Keratinocyte (primary cell): Measurements from ENCODE around the gene S1PR3. TPM values are rescaled to one million over a fixed set of nuclear protein-coding genes. Genes with fewer than 3 reads are reported as not detected.

Source experiments
- DNase-seq: peaks from one replicate; pipeline ENCODE4 v3.0.0-alpha.2; 2011; ENCODE audit warnings: low read depth, missing footprints, low spot score
- FAIRE-seq: peaks from 2 replicates; lab custom pipeline; 2011; peaks lifted over from hg19 to GRCh38; lab: Jason Lieb, UNC
- H2AFZ ChIP-seq: 2 replicates; pipeline ENCODE4 v1.6.0; 2012; ENCODE audit warnings: low read length, control low read depth, inconsistent platforms; ENCODE audit not compliant: control insufficient read depth
- H3K27ac ChIP-seq: 2 replicates; pipeline ENCODE4 v1.5.1; 2011; ENCODE audit warnings: low read length; ENCODE audit not compliant: control insufficient read depth, insufficient read depth
- H3K27me3 ChIP-seq: 3 replicates; pipeline ENCODE4 v1.6.0; 2011; ENCODE audit warnings: low read length; ENCODE audit not compliant: control insufficient read depth, insufficient read depth; ENCODE audit errors: extremely low read depth
- H3K36me3 ChIP-seq, 2 experiments: 2 replicates in 1 of 2; 3 replicates in 1 of 2; pipeline ENCODE4 v1.5.1; 2011; ENCODE audit warnings: low read length in 2 of 2, mild to moderate bottlenecking in 1 of 2; ENCODE audit not compliant: control insufficient read depth in 2 of 2, insufficient read depth in 2 of 2; ENCODE audit errors: extremely low read depth in 1 of 2
- H3K4me1 ChIP-seq: 3 replicates; pipeline ENCODE4 v1.5.1; 2011; ENCODE audit warnings: low read length; ENCODE audit not compliant: control insufficient read depth, insufficient read depth; ENCODE audit errors: extremely low read depth
- H3K4me2 ChIP-seq: 3 replicates; pipeline ENCODE4 v1.6.0; 2011; ENCODE audit warnings: low read depth, low read length; ENCODE audit not compliant: control insufficient read depth, insufficient read depth; ENCODE audit errors: extremely low read depth
- H3K4me3 ChIP-seq, 3 experiments: fragments of 200-600 bp in 1 of 3; sonication (generic) in 1 of 3; 2 replicates in 2 of 3; 3 replicates in 1 of 3; pipeline ENCODE4 v1.5.1; 2011 to 2016; ENCODE audit warnings: low read length in 3 of 3, mild to moderate bottlenecking in 3 of 3, control low read depth in 2 of 3, inconsistent platforms in 1 of 3, low read depth in 1 of 3, mixed read lengths in 1 of 3, mixed run types in 1 of 3, moderate library complexity in 1 of 3; ENCODE audit not compliant: control insufficient read depth in 2 of 3, insufficient read depth in 2 of 3; ENCODE audit errors: extremely low read depth in 1 of 3
- H3K79me2 ChIP-seq: 2 replicates; pipeline ENCODE4 v1.6.0; 2012; ENCODE audit warnings: low read length; ENCODE audit not compliant: control insufficient read depth, insufficient read depth
- H3K9ac ChIP-seq: 3 replicates; pipeline ENCODE4 v1.6.0; 2011; ENCODE audit warnings: low read length; ENCODE audit not compliant: control insufficient read depth, insufficient read depth; ENCODE audit errors: extremely low read depth
- H3K9me1 ChIP-seq: 3 replicates; pipeline ENCODE4 v1.6.0; 2011; ENCODE audit warnings: low read length; ENCODE audit not compliant: control insufficient read depth, insufficient read depth; ENCODE audit errors: extremely low read depth
- H3K9me3 ChIP-seq: 2 replicates; pipeline ENCODE4 v1.5.1; 2012; ENCODE audit warnings: low read depth, low read length; ENCODE audit not compliant: control insufficient read depth
- H4K20me1 ChIP-seq: 3 replicates; pipeline ENCODE4 v1.6.0; 2011; ENCODE audit warnings: low read length; ENCODE audit not compliant: control insufficient read depth, insufficient read depth; ENCODE audit errors: extremely low read depth
- EZH2 ChIP-seq: IDR thresholded peaks from one replicate; pipeline ENCODE4 v1.6.1; 2012; ENCODE audit warnings: inconsistent platforms, mild to moderate bottlenecking, low read length, moderate library complexity
- dilution Hi-C: fragments of 300-500 bp; cut with MboI; formaldehyde crosslinking; loops from one replicate; pipeline ENCODE4 v1.7.0; 2020; ENCODE audit warnings: low sequenced_read_pairs; ENCODE audit not compliant: extremely low pct_ligation_motif_present
- polyA plus RNA-seq, 5 experiments: library from polyadenylated mRNA; depleted of rRNA in 3 of 5; stranded (reverse) in 3 of 5; stranded (forward) in 1 of 5; unstranded in 1 of 5; fragments of >200 nt; gene quantifications; 1 replicate in 1 of 5; 2 replicates in 3 of 5; 3 replicates in 1 of 5; pipeline versions ENCODE4 v1.2.1 to v1.2.3, GENCODE V29; 2011 to 2012; ENCODE audit warnings: missing spikeins in 2 of 5, low read depth in 1 of 5, low replicate concordance in 1 of 5
- TF ChIP-seq, protein P1 (sequence below), 3 experiments: IDR thresholded peaks in 1 of 3; conservative IDR thresholded peaks in 1 of 3; optimal IDR thresholded peaks in 1 of 3; 2 replicates in 2 of 3; 3 replicates in 1 of 3; pipeline versions ENCODE3 to v1.5.1; 2011; ENCODE audit warnings: low read length in 3 of 3, mild to moderate bottlenecking in 3 of 3, moderate library complexity in 2 of 3, control low read depth in 1 of 3, inconsistent platforms in 1 of 3; ENCODE audit not compliant: insufficient read depth in 2 of 3; ENCODE audit errors: extremely low read depth in 1 of 3

The S1PR3 gene
- polyA plus RNA-seq, 1 donor (not counting 4 experiments of a cell fraction or from before 2014, with no cell fraction given): 4.1 TPM

DNA sequence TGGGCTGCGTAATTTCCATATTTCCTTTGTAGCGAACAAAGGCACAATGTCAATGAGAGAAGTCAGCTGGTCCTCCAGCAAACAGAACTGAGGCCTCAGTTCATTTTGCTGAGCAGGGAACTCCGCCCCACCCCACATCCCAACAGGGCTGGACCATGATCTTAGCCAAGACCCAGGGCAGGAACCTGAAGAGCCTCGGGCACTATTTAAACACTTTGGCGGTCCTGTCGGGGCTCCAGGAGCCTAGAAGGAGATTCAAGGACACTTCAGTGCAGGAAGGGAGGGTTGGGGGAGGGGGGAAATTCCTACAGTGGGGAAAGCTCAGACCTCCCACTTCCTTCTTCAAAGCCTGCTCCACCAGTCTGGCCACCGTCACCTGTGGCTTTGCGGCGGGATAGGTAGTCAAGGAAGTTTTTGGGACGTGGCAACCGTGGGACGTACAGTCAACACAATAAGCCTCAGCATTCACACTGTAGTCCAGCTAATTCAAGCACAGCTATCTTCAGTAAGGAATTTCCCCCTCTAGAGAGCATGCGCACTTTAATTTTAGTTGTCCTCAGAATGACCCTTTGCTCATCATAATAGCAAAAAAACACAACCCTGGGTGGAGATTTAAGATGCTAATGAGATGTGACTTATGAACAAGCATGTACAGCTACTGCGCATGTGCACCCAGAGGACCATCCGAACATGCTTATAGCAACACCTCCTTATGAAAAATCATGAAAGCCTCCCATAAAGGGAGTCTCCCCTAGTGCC, 30.9 kb downstream of the S1PR3 start:
- FAIRE-seq (no peak), DNase-seq (no peak)
- dilution Hi-C loops: no loop called here

DNA sequence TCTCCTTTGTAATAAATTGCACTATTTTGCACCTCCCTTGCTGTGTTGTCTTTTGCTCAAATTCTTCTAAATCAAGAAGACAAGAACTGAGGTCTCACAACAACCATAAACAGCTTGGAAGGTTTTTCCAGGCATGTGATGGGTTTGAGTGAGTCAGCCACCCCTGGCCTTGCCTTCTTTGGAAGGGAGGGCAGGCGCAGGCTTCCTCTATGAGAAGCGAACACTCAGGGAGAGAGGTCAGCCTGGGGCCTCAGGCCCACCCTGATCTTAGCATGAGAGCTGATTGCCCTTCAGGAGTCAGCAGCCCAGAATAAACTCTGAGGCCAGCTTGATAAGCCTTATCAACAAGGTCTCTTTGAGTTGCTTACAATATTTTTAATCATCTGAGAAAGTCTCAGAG, 31.6 kb downstream of the S1PR3 start:
- Histone ChIP-seq H3K79me2 (no peaks in the 10 kb centered on the region), H3K36me3 (no peaks in the 10 kb centered on the region), H3K9me3 (no peaks in the 10 kb centered on the region), H3K4me2 (no peak overlapping the region), H2AFZ (no peak overlapping the region), H3K4me3 (no peak overlapping the region), H3K4me1 (peaks cover 9% of the 10 kb centered on the region), H3K9ac (no peak overlapping the region), H3K27ac (no peak overlapping the region), H3K27me3 (no peaks in the 10 kb centered on the region), H3K9me1 (no peaks in the 10 kb centered on the region), H4K20me1 (no peaks in the 10 kb centered on the region)
- dilution Hi-C loops: no loop called here
- TF ChIP-seq, protein P1, sequence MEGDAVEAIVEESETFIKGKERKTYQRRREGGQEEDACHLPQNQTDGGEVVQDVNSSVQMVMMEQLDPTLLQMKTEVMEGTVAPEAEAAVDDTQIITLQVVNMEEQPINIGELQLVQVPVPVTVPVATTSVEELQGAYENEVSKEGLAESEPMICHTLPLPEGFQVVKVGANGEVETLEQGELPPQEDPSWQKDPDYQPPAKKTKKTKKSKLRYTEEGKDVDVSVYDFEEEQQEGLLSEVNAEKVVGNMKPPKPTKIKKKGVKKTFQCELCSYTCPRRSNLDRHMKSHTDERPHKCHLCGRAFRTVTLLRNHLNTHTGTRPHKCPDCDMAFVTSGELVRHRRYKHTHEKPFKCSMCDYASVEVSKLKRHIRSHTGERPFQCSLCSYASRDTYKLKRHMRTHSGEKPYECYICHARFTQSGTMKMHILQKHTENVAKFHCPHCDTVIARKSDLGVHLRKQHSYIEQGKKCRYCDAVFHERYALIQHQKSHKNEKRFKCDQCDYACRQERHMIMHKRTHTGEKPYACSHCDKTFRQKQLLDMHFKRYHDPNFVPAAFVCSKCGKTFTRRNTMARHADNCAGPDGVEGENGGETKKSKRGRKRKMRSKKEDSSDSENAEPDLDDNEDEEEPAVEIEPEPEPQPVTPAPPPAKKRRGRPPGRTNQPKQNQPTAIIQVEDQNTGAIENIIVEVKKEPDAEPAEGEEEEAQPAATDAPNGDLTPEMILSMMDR (optimal IDR thresholded peaks at IDR 0.05 in 1 of 3, IDR thresholded peaks at IDR 0.05 in 1 of 3, conservative IDR thresholded peaks at IDR 0.05 in 1 of 3; ENCODE audit: extremely low read depth in 1 of 3, insufficient read depth in 2 of 3, low read length in 3 of 3): no peak
- DNase-seq: no peak
- no peak for FAIRE-seq

More for the DNA sequence above, 30.9 kb downstream of the S1PR3 start:
- Histone ChIP-seq H3K36me3 (no peaks in the 10 kb centered on the region), H3K4me1 (peaks cover 9% of the 10 kb centered on the region), H3K4me3 (no peak overlapping the region), H3K9me1 (no peaks in the 10 kb centered on the region), H3K27ac (no peak overlapping the region), H3K27me3 (no peaks in the 10 kb centered on the region), H4K20me1 (no peaks in the 10 kb centered on the region), H3K9ac (no peak overlapping the region), H3K9me3 (no peaks in the 10 kb centered on the region), H2AFZ (no peak overlapping the region), H3K79me2 (no peaks in the 10 kb centered on the region), H3K4me2 (no peak overlapping the region)
- TF ChIP-seq, protein P1 (optimal IDR thresholded peaks at IDR 0.05 in 1 of 3, IDR thresholded peaks at IDR 0.05 in 1 of 3, conservative IDR thresholded peaks at IDR 0.05 in 1 of 3; ENCODE audit: extremely low read depth in 1 of 3, insufficient read depth in 2 of 3, low read length in 3 of 3): no peak
- no peak for TF ChIP-seq EZH2
